Astrocyte (in vitro differentiated cells and primary cell): ENCODE data around the gene GPR32. TPM values are rescaled to one million over a fixed set of nuclear protein-coding genes. Genes with fewer than 3 reads are reported as not detected.

ENCODE experiments used
- DNase-seq: peaks from one replicate; pipeline ENCODE4 v3.0.0-alpha.2; 2010; ENCODE audit warnings: low read depth
- FAIRE-seq: peaks from 2 replicates; lab custom pipeline; 2011; peaks lifted over from hg19 to GRCh38; lab: Jason Lieb, UNC
- H2AFZ ChIP-seq: 2 replicates; pipeline ENCODE4 v1.6.0; 2012; ENCODE audit warnings: low read depth, low read length, inconsistent platforms
- H3K27ac ChIP-seq: 2 replicates; pipeline ENCODE4 v1.5.1; 2011; ENCODE audit warnings: low read depth, low read length, inconsistent platforms
- H3K27me3 ChIP-seq: 2 replicates; pipeline ENCODE4 v1.6.0; 2011; ENCODE audit warnings: low read length, inconsistent platforms; ENCODE audit not compliant: insufficient read depth
- H3K36me3 ChIP-seq: 2 replicates; pipeline ENCODE4 v1.5.1; 2011; ENCODE audit warnings: low read length, inconsistent platforms; ENCODE audit not compliant: insufficient read depth
- H3K4me1 ChIP-seq: 2 replicates; pipeline ENCODE4 v1.5.1; 2011; ENCODE audit warnings: low read length, inconsistent platforms; ENCODE audit not compliant: insufficient read depth
- H3K4me2 ChIP-seq: 2 replicates; pipeline ENCODE4 v1.6.0; 2012; ENCODE audit warnings: low read length, inconsistent platforms
- H3K4me3 ChIP-seq: 2 replicates; pipeline ENCODE4 v1.5.1; 2011; ENCODE audit warnings: low read depth, mild to moderate bottlenecking, low read length, inconsistent platforms; ENCODE audit not compliant: insufficient read depth
- H3K79me2 ChIP-seq: 2 replicates; pipeline ENCODE4 v1.6.0; 2012; ENCODE audit warnings: mild to moderate bottlenecking, low read length, inconsistent platforms; ENCODE audit not compliant: insufficient read depth
- H3K9ac ChIP-seq: 2 replicates; pipeline ENCODE4 v1.6.0; 2012; ENCODE audit warnings: mild to moderate bottlenecking, low read length, inconsistent platforms
- H3K9me3 ChIP-seq: 2 replicates; pipeline ENCODE4 v1.5.1; 2012; ENCODE audit warnings: low read depth, mild to moderate bottlenecking, low read length, inconsistent platforms; ENCODE audit not compliant: insufficient read depth
- H4K20me1 ChIP-seq: 2 replicates; pipeline ENCODE4 v1.6.0; 2012; ENCODE audit warnings: low read length, inconsistent platforms; ENCODE audit not compliant: insufficient read depth
- H3K27ac Mint-ChIP-seq: one replicate; pipeline ENCODE4 v1.8.0; 2021; ENCODE audit warnings: mild to moderate bottlenecking, mixed read lengths; ENCODE audit not compliant: unreplicated experiment
- H3K27me3 Mint-ChIP-seq: one replicate; pipeline ENCODE4 v1.8.0; 2021; ENCODE audit warnings: low read depth, mixed read lengths; ENCODE audit not compliant: unreplicated experiment
- H3K36me3 Mint-ChIP-seq: one replicate; pipeline ENCODE4 v1.8.0; 2021; ENCODE audit warnings: low read depth, mixed read lengths; ENCODE audit not compliant: unreplicated experiment
- H3K4me1 Mint-ChIP-seq: one replicate; pipeline ENCODE4 v1.8.0; 2021; ENCODE audit warnings: low read depth, mixed read lengths; ENCODE audit not compliant: unreplicated experiment
- H3K4me3 Mint-ChIP-seq: one replicate; pipeline ENCODE4 v1.8.0; 2021; ENCODE audit warnings: mild to moderate bottlenecking, moderate library complexity, mixed read lengths; ENCODE audit not compliant: unreplicated experiment
- H3K9me3 Mint-ChIP-seq: one replicate; pipeline ENCODE4 v1.8.0; 2021; ENCODE audit warnings: mild to moderate bottlenecking, mixed read lengths; ENCODE audit not compliant: unreplicated experiment
- EZH2 ChIP-seq: IDR thresholded peaks from 2 replicates; pipeline ENCODE4 v1.6.1; 2012; ENCODE audit warnings: mild to moderate bottlenecking, low read length, inconsistent platforms; ENCODE audit not compliant: insufficient read depth
- total RNA-seq: library from RNA; stranded (reverse); gene quantifications from 2 replicates; pipeline ENCODE4 v1.2.1, GENCODE V29; 2021
- TF ChIP-seq, protein P1 (sequence below): IDR thresholded peaks from 2 replicates; pipeline ENCODE4 v1.5.1; 2011; ENCODE audit warnings: low read depth, mild to moderate bottlenecking, inconsistent platforms, low read length, moderate library complexity; ENCODE audit not compliant: insufficient read depth

Gene GPR32
- total RNA-seq, 1 donor from 2014 or later = not detected

DNA sequence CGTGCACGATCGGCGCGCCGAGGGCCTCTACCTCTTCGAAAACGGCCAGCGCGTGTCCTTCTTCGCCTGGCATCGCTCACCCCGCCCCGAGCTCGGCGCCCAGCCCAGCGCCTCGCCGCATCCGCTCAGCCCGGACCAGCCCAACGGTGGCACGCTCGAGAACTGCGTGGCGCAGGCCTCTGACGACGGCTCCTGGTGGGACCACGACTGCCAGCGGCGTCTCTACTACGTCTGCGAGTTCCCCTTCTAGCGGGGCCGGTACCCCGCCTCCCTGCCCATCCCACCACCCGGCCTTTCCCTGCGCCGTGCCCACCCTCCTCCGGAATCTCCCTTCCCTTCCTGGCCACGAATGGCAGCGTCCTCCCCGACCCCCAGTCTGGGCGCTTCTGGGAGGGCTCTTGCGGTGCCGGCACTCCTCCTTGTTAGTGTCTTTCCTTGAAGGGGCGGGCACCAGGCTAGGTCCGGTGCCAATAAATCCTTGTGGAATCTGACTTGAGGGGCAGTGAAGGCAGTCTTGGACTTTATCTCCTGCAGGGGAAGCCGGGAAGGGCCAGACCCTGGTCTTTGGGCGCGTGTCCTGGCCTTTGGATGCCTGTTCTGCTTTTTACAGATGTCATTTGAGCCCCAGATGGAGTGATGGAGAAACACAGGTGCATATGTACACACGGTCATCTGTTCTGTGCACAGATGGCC, 44.9 kb upstream of the GPR32 start:
- peak overlapping the region; percentile 38 for H3K27ac ChIP-seq
- peak overlapping the region; percentile 91 for H2AFZ ChIP-seq

DNA sequence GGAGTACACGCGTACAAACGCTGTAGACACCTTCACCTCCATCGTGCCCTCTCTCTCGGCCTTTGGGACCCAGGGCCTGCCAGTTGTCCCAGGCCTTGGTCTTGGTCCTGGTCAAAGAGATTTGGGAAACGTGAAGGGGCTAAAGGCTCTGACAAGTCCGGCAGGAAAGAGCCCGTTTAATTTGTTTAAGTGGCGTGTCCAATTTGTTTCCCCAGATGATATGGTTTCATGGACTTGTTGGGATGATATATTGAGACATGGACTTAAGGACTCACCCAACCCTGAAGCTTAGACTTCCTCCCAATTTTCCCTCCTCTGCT, 44.4 kb upstream of the GPR32 start:
- Histone ChIP-seq H3K9ac (peak overlapping the region; percentile 79), H3K4me1 (peaks cover 8% of the 10 kb centered on the region), H2AFZ (no peak overlapping the region), H3K36me3 (no peaks in the 10 kb centered on the region), H4K20me1 (no peaks in the 10 kb centered on the region), H3K79me2 (no peaks in the 10 kb centered on the region), H3K9me3 (no peaks in the 10 kb centered on the region), H3K27me3 (no peaks in the 10 kb centered on the region), H3K4me2 (peak overlapping the region; percentile 87), H3K4me3 (no peak overlapping the region), H3K27ac (no peak overlapping the region)
- Mint-ChIP-seq H3K27me3 (no peaks in the 10 kb centered on the region), H3K4me3 (no peak overlapping the region), H3K36me3 (no peaks in the 10 kb centered on the region), H3K9me3 (peaks cover 21% of the 10 kb centered on the region), H3K27ac (no peak overlapping the region), H3K4me1 (no peaks in the 10 kb centered on the region)
- FAIRE-seq (no peak), DNase-seq (no peak)
- no peak for TF ChIP-seq EZH2
- TF ChIP-seq, protein P1, sequence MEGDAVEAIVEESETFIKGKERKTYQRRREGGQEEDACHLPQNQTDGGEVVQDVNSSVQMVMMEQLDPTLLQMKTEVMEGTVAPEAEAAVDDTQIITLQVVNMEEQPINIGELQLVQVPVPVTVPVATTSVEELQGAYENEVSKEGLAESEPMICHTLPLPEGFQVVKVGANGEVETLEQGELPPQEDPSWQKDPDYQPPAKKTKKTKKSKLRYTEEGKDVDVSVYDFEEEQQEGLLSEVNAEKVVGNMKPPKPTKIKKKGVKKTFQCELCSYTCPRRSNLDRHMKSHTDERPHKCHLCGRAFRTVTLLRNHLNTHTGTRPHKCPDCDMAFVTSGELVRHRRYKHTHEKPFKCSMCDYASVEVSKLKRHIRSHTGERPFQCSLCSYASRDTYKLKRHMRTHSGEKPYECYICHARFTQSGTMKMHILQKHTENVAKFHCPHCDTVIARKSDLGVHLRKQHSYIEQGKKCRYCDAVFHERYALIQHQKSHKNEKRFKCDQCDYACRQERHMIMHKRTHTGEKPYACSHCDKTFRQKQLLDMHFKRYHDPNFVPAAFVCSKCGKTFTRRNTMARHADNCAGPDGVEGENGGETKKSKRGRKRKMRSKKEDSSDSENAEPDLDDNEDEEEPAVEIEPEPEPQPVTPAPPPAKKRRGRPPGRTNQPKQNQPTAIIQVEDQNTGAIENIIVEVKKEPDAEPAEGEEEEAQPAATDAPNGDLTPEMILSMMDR = no peak

More for the DNA sequence above, 44.9 kb upstream of the GPR32 start:
- Histone ChIP-seq H3K79me2 (no peaks in the 10 kb centered on the region), H3K4me3 (peak overlapping the region; percentile 58), H3K36me3 (no peaks in the 10 kb centered on the region), H3K9me3 (no peaks in the 10 kb centered on the region), H3K4me1 (peaks cover 8% of the 10 kb centered on the region), H3K27me3 (no peaks in the 10 kb centered on the region), H4K20me1 (no peaks in the 10 kb centered on the region), H3K9ac (peak overlapping the region; percentile 79), H3K4me2 (peak overlapping the region; percentile 87)
- DNase-seq (no peak), FAIRE-seq (no peak)
- H3K4me3 Mint-ChIP-seq = no peak overlapping the region
- no peaks in the 10 kb centered on the region for H3K27me3 Mint-ChIP-seq
- H3K27ac Mint-ChIP-seq = no peak overlapping the region
- H3K9me3 Mint-ChIP-seq = peaks cover 24% of the 10 kb centered on the region
- no peaks in the 10 kb centered on the region for H3K36me3 Mint-ChIP-seq
- no peaks in the 10 kb centered on the region for H3K4me1 Mint-ChIP-seq
- no peak for TF ChIP-seq EZH2
- TF ChIP-seq, protein P1 = no peak

DNA sequence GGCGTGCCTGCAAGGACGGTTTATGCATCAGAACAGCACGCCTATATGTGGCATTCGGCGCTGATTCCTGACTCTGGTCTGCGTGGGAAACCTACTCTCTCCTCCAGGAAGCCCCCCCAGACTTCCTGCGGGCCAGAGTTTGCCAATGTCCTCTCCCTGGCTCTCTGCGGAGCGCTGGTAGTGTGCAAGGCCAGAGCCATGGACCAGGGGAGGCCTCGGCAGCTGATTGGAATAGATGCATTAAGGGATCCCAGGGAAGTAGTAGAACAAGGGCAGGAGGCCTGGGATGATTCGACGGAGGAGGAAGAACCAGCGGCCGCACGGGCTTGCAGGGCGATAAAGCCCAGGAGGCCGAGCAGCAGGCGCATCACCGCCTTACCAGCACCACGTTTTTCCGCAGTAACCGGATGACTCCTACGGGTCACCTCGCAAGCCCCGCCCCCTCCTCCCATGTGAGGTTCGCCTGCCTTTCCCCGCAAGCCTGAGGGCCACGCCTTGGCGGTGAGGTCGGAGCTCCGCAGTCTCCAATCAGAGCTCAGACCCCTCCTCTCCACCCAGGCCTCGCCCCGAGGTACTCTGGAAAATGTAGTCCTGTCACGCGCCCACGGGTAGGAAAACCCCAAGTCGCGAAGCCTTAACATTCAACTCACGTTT, 42.1 kb upstream of the GPR32 start:
- Histone ChIP-seq H3K4me2 (peak overlapping the region; percentile 33), H3K9me3 (no peaks in the 10 kb centered on the region), H3K36me3 (no peaks in the 10 kb centered on the region), H3K4me1 (peaks cover 8% of the 10 kb centered on the region), H3K9ac (no peak overlapping the region), H3K27ac (no peak overlapping the region), H4K20me1 (no peaks in the 10 kb centered on the region), H3K79me2 (no peaks in the 10 kb centered on the region), H3K4me3 (no peak overlapping the region), H3K27me3 (no peaks in the 10 kb centered on the region), H2AFZ (peak overlapping the region; percentile 47)
- Mint-ChIP-seq H3K27ac (no peak overlapping the region), H3K9me3 (peaks cover 14% of the 10 kb centered on the region), H3K4me1 (no peaks in the 10 kb centered on the region), H3K36me3 (no peaks in the 10 kb centered on the region), H3K27me3 (no peaks in the 10 kb centered on the region), H3K4me3 (no peak overlapping the region)
- DNase-seq = no peak
- no peak for FAIRE-seq
- TF ChIP-seq, protein P1 = no peak
- no peak for TF ChIP-seq EZH2
